Kidney (tissue), 14 donors: ENCODE results near the gene RAPGEF5. TPM values are rescaled to one million over a fixed set of nuclear protein-coding genes. Genes with fewer than 3 reads are reported as not detected.

Experiments
- DNase-seq, 5 donors: peaks; one replicate each; pipeline ENCODE4 v3.0.0-alpha.2; 2013 to 2020
- FAIRE-seq: peaks from 2 replicates; lab custom pipeline; 2012; peaks lifted over from hg19 to GRCh38; lab: Jason Lieb, UNC
- H3K27ac ChIP-seq, 2 donors: one replicate each; pipeline ENCODE4 v1.7.0; 2013; ENCODE audit warnings: low read depth in 2 of 2, low read length in 2 of 2, inconsistent platforms in 1 of 2
- H3K27me3 ChIP-seq: one replicate; pipeline ENCODE4 v1.7.1; 2013; ENCODE audit warnings: low read length, inconsistent platforms; ENCODE audit not compliant: control insufficient read depth, insufficient read depth
- H3K36me3 ChIP-seq, 3 donors: one replicate each; pipeline versions ENCODE4 v1.7.0 to v1.7.1; 2013; ENCODE audit warnings: low read length in 3 of 3, control low read depth in 1 of 3, inconsistent platforms in 1 of 3; ENCODE audit not compliant: insufficient read depth in 3 of 3, control insufficient read depth in 2 of 3
- H3K4me1 ChIP-seq, 3 donors: one replicate each; pipeline versions ENCODE4 v1.7.0 to v1.7.1; 2013; ENCODE audit warnings: low read length in 3 of 3, inconsistent platforms in 1 of 3, low read depth in 1 of 3; ENCODE audit not compliant: control insufficient read depth in 2 of 3, insufficient read depth in 2 of 3
- H3K4me3 ChIP-seq, 3 donors: one replicate each; pipeline versions ENCODE4 v1.7.0 to v1.8.1; 2013; ENCODE audit warnings: low read length in 3 of 3, control low read depth in 1 of 3, inconsistent platforms in 1 of 3
- H3K9ac ChIP-seq, 3 donors: one replicate each; pipeline versions ENCODE4 v1.7.0 to v1.7.1; 2013; ENCODE audit warnings: low read length in 3 of 3, control low read depth in 1 of 3, inconsistent platforms in 1 of 3
- H3K9me3 ChIP-seq, 3 donors: one replicate each; pipeline versions ENCODE4 v1.7.0 to v1.7.1; 2013; ENCODE audit warnings: low read length in 3 of 3, control low read depth in 1 of 3, inconsistent platforms in 1 of 3; ENCODE audit not compliant: control insufficient read depth in 2 of 3, insufficient read depth in 1 of 3
- CTCF ChIP-seq: IDR thresholded peaks from 3 replicates; pipeline ENCODE4 v1.5.1; 2012; ENCODE audit warnings: mild to moderate bottlenecking, moderate library complexity, borderline replicate concordance; ENCODE audit not compliant: insufficient read depth; ENCODE audit errors: extremely low read depth
- intact Hi-C: fragments of 100-400 bp; cut with DNase I; formaldehyde crosslinking; loops from one replicate; pipeline ENCODE4 v1.11.1; 2022
- polyA plus RNA-seq: library from polyadenylated mRNA; stranded (reverse); fragments of 350-450 nt; fragmentation: Illumina TruSeq; extraction: RNeasy Lipid Tissue Mini Kit (QIAGEN cat#74804); gene quantifications from one replicate; pipeline ENCODE4 v1.2.3, GENCODE V29; 2014; ENCODE audit warnings: low read depth, low replicate concordance; ENCODE audit not compliant: insufficient read depth
- total RNA-seq: library from RNA; stranded (reverse); fragmentation: NEBNext Ultra II Directional; extraction: Animal tissue kit (Norgen Biotek cat#: 25700); gene quantifications from one replicate; pipeline ENCODE4 v1.2.1, GENCODE V29; 2021
- donor health status: control.
- donor health status: control.
- donor health status: control.
- donor health status: control.
- donor health status: control.
- donor health status: DM: yes; HTN: yes; CAD: no.
- donor health status: Normal renal cell carcinoma (clear cell type).

RAPGEF5 gene
- total and polyA plus RNA-seq, 2 donors from 2014 or later: 3.9 to 67.8 TPM

GRCh38 chr7:22364900-22365299, 7.9 kb upstream of the RAPGEF5 start:
- Histone ChIP-seq H3K36me3 (no peaks in the 10 kb centered on the region), H3K27ac (no peak overlapping the region), H3K9ac (no peak overlapping the region), H3K27me3 (no peaks in the 10 kb centered on the region), H3K4me1 (no peaks in the 10 kb centered on the region), H3K9me3 (no peaks in the 10 kb centered on the region), H3K4me3 (no peak overlapping the region)
- TF ChIP-seq CTCF: no peak
- intact Hi-C loops: no loop called here
- DNase-seq (no peak), FAIRE-seq (no peak)

DNA sequence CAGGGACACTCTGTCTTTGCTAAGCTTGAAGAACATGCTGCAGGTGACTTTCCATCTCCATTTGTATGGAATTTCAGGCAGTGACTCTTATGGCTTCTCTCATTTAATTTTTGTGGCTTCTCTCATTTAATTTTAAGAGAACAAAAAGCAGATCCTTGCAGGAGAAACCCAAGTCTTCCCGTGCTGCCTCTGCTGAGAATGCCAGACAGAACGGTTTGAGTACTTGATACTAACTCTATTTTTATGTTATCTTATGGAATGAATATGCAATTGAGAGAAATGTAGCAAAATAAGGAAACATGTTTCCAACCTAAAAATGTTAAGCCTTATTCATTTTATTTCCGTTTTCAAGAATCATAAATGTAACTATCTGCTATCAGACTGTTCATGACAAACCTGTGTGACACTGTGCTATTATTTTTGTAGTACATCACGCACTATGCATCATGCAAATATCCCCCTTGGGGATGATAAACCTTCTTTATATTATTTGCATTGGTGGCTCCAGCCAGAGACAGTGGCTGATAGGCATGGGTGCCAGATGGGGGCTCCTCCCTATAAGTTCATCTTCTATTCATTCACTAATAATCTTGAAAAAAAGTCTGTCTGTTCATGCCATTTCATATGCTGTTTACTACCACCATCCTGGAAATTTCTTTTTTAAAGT, 6.9 kb upstream of the RAPGEF5 start:
- Histone ChIP-seq H3K36me3 (no peaks in the 10 kb centered on the region), H3K4me3 (no peak overlapping the region), H3K27me3 (no peaks in the 10 kb centered on the region), H3K4me1 (no peaks in the 10 kb centered on the region), H3K9ac (no peak overlapping the region), H3K9me3 (no peaks in the 10 kb centered on the region), H3K27ac (no peak overlapping the region)
- DNase-seq (no peak), FAIRE-seq (no peak)
- intact Hi-C loops: no loop called here
- no peak for TF ChIP-seq CTCF

GRCh38 chr7:22361795-22362194, 4.8 kb upstream of the RAPGEF5 start:
- Histone ChIP-seq H3K27me3 (no peaks in the 10 kb centered on the region), H3K9ac (no peak overlapping the region), H3K9me3 (no peaks in the 10 kb centered on the region), H3K4me3 (no peak overlapping the region), H3K4me1 (peaks cover 0 to 2% (median 0%) of the 10 kb centered on the region in 3 donors), H3K36me3 (no peaks in the 10 kb centered on the region), H3K27ac (no peak overlapping the region)
- intact Hi-C loops: no loop called here
- TF ChIP-seq CTCF: no peak
- no peak for DNase-seq
- FAIRE-seq: no peak

DNA sequence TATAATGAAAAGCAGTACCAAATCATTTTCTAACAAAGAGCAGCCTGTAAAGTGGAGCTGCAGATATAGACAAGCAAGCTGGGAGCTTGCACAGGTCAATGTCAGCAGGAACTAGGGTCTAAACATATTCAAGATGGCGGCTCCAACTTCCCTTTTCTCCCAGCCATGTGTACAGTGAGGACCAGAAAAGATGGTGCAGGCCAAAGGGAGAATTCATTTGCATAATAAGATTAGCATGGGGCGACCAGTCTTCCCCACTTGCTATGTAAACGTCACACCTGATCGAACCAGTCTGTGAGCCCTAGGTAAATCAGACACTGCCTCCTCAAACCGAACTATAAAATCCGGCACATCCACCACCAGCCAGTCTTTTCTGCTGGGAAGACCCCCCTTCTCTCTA, 4.4 kb upstream of the RAPGEF5 start:
- no peaks in the 10 kb centered on the region for H3K36me3 ChIP-seq
- FAIRE-seq (no peak), DNase-seq (no peak)
- intact Hi-C loops: no loop called here
- no peaks in the 10 kb centered on the region for H3K9me3 ChIP-seq
- TF ChIP-seq CTCF: no peak
- no peak overlapping the region for H3K9ac ChIP-seq
- H3K4me3 ChIP-seq: no peak overlapping the region
- peaks cover 0 to 2% (median 0%) of the 10 kb centered on the region in 3 donors for H3K4me1 ChIP-seq
- H3K27ac ChIP-seq: no peak overlapping the region
- no peaks in the 10 kb centered on the region for H3K27me3 ChIP-seq
